Measurements from ENCODE around the gene MMP23B. TPM values are rescaled to one million over a fixed set of nuclear protein-coding genes. Genes with fewer than 3 reads are reported as not detected.

The MMP23B gene
- total RNA-seq, 4 donors from 2014 or later: 9.8 to 61.7 (median 18.5) TPM

DNA sequence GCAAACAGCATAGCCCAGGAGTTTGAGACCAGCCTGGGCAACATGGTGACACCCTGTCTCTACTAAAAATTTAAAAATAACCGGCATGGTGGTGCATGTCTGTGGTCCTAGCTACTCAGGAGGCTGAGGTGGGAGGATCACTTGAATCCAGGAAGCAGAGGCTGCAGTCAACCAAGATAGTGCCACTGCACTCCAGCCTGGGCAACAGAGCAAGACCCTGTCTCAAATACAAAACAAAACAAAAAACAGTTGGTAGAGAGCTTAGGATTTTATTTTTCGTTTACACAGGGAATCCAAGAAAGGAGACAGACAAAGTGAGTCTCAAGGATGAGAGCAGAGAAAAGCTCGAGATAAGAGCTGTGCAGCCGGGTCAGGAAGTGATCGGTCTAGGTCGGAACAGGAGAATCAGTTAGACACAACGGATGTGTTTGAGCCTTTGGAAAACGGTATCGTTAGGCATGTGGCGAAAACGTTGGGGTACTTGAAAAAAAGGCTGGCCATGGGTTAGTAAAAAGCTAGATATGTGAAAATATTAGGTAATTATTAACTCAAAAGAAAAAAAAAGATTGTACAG is 18.4 kb upstream of the MMP23B start:
- no peak for DNase-seq (ENCODE audit: low spot score)
- TF ChIP-seq CTCF (IDR thresholded peaks at IDR 0.05): no peak
- ATAC-seq (ENCODE audit: low FRiP score): no peak

GRCh38 chr1:1614204-1614953 is 17.6 kb upstream of the MMP23B start:
- DNase-seq (ENCODE audit: low spot score): no peak
- ATAC-seq (ENCODE audit: low FRiP score): peak; percentile 53
- TF ChIP-seq CTCF (IDR thresholded peaks at IDR 0.05): no peak

DNA sequence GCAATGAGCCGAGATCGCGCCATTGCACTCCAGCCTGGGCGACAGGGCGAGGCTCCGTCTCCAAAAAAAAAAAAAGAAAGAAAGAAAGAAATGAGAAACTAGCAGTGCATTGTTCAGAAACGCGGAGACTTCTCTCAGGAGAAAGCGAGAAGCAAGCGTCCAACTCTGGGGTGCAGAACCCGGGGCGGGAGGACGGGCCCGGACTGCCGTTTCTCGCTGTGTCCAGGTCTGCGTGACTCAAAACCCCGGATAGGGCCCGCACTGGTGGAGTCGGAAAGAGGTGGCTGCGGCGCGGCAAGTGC is 17.1 kb upstream of the MMP23B start:
- DNase-seq (ENCODE audit: low spot score): no peak
- no peak for TF ChIP-seq CTCF (IDR thresholded peaks at IDR 0.05)
- no peak for ATAC-seq (ENCODE audit: low FRiP score)

DNA sequence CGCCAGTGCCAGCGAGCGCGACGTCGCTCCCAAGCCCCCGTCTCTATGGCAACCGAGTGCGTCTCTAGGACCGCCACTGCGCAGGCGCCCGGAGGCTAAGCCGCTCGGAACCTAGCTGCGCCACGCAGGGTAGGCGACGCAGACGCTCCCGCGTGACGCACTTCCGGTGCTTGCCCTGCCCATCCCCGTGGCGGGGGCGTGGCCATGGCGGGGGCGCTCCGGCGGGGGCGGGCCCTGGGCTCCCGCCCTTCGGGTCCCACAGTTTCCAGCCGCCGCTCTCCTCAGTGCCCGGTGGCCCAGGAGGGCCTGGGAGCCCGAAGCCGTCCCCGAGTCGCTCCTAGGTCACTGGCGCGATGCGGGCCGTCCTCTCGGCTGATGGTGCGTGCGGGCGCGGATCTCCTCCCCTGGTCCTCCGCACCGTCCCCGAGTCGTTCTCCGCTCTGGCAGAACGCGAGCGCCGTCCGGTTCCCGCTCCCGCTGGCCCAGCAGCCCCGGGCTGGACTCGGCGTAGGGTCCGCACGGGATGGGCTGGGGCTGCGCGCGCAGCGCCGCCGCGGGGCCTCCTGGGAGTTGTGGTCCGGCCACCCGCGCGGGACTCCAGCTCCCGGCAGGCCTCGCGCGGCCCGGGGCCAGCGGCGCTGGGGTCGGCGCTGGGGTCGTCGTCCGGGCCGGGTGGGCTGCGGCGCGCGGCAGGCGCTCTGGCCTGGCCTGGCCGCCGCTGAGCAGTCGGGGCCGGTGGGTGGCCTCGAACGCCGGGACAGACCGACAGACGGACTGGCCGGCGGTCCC is 16.5 kb upstream of the MMP23B start, which contains the start of gene MIB2:
TSS of gene MIB2 (plus strand) at position 245 of the 789 bp plus-strand sequence. CDS start 7,953 bp downstream, outside the sequence.
- no peak for TF ChIP-seq CTCF (IDR thresholded peaks at IDR 0.05)
- DNase-seq (ENCODE audit: low spot score) (peak; percentile 81), ATAC-seq (ENCODE audit: low FRiP score) (peak; percentile 91)

DNA sequence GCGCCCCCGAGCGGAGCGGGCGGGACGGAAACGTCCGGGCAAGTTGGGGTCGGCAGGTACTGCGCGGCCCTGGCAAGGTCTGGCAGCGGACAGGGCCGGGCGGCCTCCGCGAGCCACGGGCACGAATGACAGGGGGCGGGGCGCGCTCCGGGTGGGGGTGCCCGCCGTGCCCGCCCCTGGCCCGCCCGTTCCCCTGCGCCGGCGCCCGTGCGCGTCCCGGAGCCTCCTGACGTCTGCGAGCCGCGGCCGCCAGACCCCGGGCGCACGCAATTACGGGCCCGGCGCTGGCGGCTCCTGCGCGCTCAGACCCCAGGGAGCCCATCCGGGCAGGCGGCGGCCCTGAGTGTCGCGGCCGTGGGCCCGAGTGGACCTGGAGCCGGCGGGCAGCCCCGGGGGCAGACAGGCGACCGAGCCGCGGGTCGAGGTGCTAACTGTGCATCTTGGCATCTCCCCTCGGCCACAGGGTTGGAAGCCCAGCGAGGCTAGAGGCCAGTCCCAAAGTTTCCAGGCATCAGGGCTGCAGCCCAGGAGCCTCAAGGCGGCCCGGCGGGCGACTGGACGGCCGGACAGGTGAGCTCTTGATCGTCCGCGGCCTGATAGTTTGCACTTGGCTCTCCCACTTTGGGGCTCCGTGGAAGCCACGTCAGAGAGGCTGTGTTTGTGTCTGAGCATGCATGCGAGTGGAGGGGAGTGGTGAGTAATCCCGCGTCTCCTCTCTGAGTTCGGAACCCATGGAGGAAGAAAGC is 15.8 kb upstream of the MMP23B start:
- ATAC-seq (ENCODE audit: low FRiP score) (peak; percentile 50), DNase-seq (ENCODE audit: low spot score) (no peak)
- TF ChIP-seq CTCF (IDR thresholded peaks at IDR 0.05): no peak

GRCh38 chr1:1616838-1617237 is 15.1 kb upstream of the MMP23B start:
- DNase-seq (ENCODE audit: low spot score) (no peak), ATAC-seq (ENCODE audit: low FRiP score) (no peak)

More at GRCh38 chr1:1616838-1617237, 15.1 kb upstream of the MMP23B start:
- TF ChIP-seq CTCF (IDR thresholded peaks at IDR 0.05): no peak
